A549 treated with GW870086 at 1 μM for 4 hours (cell line): ENCODE measurements around the gene GHDC. TPM values are rescaled to one million over a fixed set of nuclear protein-coding genes. Genes with fewer than 3 reads are reported as not detected.

Experiments used
- total RNA-seq: library from RNA; stranded (reverse); fragments of 200-300 nt; extraction: Qiagen RNA extraction; gene quantifications from 5 replicates; pipeline ENCODE4 v1.2.3, GENCODE V29; 2022; ENCODE audit warnings: low read depth

The GHDC gene, protein sequence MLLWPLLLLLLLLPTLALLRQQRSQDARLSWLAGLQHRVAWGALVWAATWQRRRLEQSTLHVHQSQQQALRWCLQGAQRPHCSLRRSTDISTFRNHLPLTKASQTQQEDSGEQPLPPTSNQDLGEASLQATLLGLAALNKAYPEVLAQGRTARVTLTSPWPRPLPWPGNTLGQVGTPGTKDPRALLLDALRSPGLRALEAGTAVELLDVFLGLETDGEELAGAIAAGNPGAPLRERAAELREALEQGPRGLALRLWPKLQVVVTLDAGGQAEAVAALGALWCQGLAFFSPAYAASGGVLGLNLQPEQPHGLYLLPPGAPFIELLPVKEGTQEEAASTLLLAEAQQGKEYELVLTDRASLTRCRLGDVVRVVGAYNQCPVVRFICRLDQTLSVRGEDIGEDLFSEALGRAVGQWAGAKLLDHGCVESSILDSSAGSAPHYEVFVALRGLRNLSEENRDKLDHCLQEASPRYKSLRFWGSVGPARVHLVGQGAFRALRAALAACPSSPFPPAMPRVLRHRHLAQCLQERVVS
- 18.2 to 22.2 TPM (median 18.6 TPM) in 5 replicates for total RNA-seq

DNA sequence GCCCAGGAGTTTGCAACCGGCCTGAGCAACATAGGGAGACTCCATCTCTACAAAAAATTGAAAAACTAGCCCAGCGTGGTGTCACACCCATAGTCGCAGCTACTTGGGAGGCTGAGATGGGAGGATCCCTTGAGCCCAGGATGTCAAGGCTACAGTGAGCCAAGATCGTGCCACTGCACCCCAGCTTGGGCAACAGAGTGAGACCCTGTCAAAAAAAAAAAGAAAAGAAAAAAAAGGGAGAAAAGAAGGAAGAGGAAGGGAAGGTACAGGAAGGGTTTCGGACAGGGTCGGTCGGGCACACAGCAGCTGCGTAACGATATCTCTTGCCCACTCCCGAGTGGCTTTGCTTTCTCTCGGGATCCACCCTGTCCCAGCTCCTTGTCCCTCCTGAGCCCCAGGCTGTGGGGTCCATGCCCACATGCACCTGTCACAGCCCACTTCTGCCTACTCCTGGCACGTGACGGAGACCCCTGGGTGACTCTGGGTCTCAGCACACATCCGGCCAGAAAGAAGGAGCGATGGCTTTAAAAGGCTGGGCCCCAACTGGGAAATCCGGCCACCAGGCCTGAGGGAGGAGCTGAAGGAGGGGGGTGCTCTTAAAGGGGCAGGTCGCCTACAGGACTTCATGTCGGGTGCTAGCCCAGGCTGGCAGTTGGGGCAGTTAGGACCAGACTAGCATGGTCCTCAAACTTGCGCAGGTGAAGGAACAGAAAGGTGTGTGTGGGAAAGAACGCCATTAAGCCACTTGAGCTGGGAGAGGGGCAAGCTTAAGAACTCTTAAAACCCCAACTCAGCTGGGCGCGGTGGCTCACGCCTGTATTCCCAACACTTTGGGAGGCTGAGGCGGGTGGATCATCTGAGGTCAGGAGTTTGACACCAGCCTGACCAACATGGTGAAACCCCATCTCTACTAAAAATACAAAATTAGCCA, at the start of gene GHDC:
Gene GHDC, minus strand, starts transcription at position 526 of the 931 bp plus-strand sequence. CDS start 913 bp downstream, outside the sequence.

DNA sequence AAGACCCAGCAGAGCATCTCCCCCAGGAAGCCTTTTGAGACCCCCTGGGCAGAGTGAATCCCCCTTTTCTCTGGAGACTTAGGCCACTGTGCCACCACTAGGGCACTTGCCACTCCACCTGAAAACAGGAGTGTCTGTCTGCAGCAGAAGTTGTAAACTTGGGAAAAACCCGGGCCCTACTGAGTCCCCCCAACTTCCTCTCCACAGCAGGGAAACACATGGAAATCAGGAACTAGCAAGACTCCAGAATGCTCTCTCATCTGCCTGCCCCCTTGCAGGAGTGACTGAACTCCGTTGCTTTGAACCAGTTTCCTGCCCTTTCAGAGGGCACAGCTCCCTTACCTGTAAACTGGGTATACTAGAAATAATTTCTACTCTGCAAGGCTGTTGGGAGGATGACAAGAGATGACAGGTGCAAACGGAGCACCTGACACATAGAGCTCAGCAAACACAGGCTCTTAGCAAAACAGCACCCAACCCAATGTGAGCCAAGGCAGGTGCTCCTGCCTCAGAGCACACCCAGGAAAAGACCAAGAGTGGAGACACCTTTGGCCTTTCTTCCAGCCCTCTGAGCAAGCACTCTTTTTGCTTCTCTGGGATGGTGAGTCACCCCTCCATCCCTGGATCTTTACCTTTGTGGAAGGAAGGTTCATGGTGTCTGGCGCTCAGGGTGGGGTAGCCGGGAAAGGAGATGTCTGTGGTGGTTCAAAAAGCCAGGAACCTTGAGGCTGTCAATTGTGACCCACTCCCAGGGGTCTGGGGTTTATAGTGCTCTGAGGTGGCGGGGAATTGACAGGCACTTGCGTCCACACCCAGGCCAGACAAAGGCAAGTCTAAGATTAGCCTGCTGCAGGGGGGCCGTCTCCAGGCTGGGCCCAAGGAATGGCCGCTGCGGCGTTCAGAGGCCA, 9.3 kb downstream of the GHDC start, which contains the start of gene HCRT:
Gene HCRT, minus strand, starts transcription at position 740 of the 908 bp plus-strand sequence. Its CDS starts 87 bp downstream, at position 653.

DNA sequence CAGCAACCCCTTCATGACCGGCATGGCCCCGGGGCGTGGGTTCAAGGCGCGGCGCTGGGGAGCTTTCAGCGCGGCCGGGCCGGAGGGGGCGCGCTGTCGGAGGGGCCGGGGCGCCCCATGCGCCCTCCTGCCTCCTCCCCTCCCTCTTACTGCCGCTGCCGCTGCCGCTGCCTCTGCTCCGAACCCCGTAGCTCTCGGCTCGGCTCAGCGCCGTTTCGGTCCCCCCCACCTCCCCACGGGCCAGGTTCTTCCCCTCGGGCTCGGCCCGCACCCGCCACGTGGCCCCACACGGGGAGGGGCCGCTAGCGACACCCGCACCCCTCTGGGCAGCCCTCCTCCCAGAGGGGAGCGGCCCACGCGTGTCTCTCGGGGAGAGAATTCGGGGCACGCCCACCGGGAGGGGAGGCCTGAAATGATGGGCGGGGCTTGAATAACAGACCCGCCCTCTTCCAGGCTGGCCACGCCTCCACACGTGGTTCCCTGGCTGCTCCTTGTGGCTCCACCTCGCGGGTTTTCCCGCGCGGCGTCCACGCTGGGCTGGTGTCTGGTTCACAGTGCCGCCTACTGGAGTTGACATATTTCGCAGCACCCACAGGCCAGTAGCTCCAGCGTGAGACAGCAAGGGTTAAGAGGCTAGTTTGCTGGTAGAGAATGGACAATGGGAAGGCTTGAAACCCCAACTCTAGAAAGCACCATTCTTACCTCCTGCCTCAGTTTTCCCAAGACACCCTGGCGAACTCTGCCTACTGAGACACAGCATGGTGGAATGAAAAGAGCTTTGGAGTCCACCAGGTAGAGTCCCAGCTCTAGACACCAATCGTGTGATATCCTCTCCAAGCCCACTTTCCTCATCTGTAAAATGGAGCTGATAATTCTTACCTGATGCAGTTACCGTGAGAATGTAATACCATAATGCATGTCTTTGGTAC, 13.1 kb downstream of the GHDC start, which contains the start of gene KCNH4:
Gene KCNH4, minus strand, starts transcription at position 221 of the 929 bp plus-strand sequence. Its CDS starts 197 bp downstream, at position 24.

Other genes with a start within 250 kb of the GHDC start
- 55.5 to 71.2 TPM (median 67.9 TPM) in 5 replicates for gene CNP, start 227.7 kb downstream of the GHDC start, total RNA-seq
- gene DNAJC7, start 177.1 kb downstream of the GHDC start, total RNA-seq = 111 to 123 TPM (median 118 TPM) in 5 replicates
- gene NKIRAS2, start 174.4 kb downstream of the GHDC start, total RNA-seq = 42.0 to 45.8 TPM (median 44.8 TPM) in 5 replicates
- 0.48 to 0.94 TPM (median 0.69 TPM) in 5 replicates for gene C17orf113, start 143.9 kb downstream of the GHDC start, total RNA-seq
- gene ZNF385C, start 96.0 kb downstream of the GHDC start, total RNA-seq = 0.14 to 0.32 TPM (median 0.27 TPM) in 4 of 5 replicates, not detected in the other
- 0.18 to 0.69 TPM (median 0.51 TPM) in 5 replicates for gene DHX58, start 81.8 kb downstream of the GHDC start, total RNA-seq
- 36.5 to 47.8 TPM (median 45.1 TPM) in 5 replicates for gene KAT2A, start 73.1 kb downstream of the GHDC start, total RNA-seq
- gene HSPB9, start 71.7 kb downstream of the GHDC start, total RNA-seq = 0.08 TPM in 1 of 5 replicates, not detected in the others
- gene RAB5C, start 39.5 kb downstream of the GHDC start, total RNA-seq = 222 to 266 TPM (median 257 TPM) in 5 replicates
- 0.25 to 0.39 TPM (median 0.29 TPM) in 5 replicates for gene KCNH4, start 13.4 kb downstream of the GHDC start, total RNA-seq
- not detected in 5 replicates for gene HCRT, start 9.0 kb downstream of the GHDC start, total RNA-seq
- 20.8 to 28.8 TPM (median 27.5 TPM) in 5 replicates for gene STAT5B, start 81.9 kb upstream of the GHDC start, total RNA-seq
- gene STAT5A, start 94.0 kb upstream of the GHDC start, total RNA-seq = 5.3 to 7.8 TPM (median 5.6 TPM) in 5 replicates
- gene STAT3, start 193.9 kb upstream of the GHDC start, total RNA-seq = 69.4 to 84.9 TPM (median 81.2 TPM) in 5 replicates
- 377 to 438 TPM (median 432 TPM) in 5 replicates for gene CAVIN1, start 228.8 kb upstream of the GHDC start, total RNA-seq